B cell (primary cell): ENCODE data around the gene IPO11. TPM values are rescaled to one million over a fixed set of nuclear protein-coding genes. Genes with fewer than 3 reads are reported as not detected.

ENCODE experiments used
- ATAC-seq: fragments of 200-7000 bp; cut with Tn5 transposase; one replicate; pipeline ENCODE4 v1.10.0; 2021; ENCODE audit warnings: low read depth, mild to moderate bottlenecking, moderate number of reproducible peaks, moderate library complexity
- CTCF ChIA-PET: fragments of 350-600 bp; sonication (Branson Sonifier 250); formaldehyde crosslinking; loops from one replicate; lab custom pipeline; 2021; ENCODE audit warnings: antibody characterized with exemption, inconsistent platforms; lab: Charles Lee
- POLR2A ChIA-PET: fragments of 350-600 bp; sonication (Branson Sonifier 250); formaldehyde crosslinking; loops from one replicate; lab custom pipeline; 2021; ENCODE audit warnings: antibody characterized with exemption; lab: Charles Lee
- DNase-seq: peaks from one replicate; pipeline ENCODE4 v3.0.0; 2013
- H2AFZ ChIP-seq: 2 replicates; pipeline ENCODE4 v1.6.1; 2012; ENCODE audit warnings: mild to moderate bottlenecking, low read depth, low read length; ENCODE audit not compliant: insufficient read depth, poor library complexity, severe bottlenecking
- H3K27ac ChIP-seq, 2 donors: 1 replicate in 1 of 2; 2 replicates in 1 of 2; pipeline ENCODE4 v1.5.1; 2012 to 2013; ENCODE audit warnings: low read length in 2 of 2, mild to moderate bottlenecking in 2 of 2, moderate library complexity in 1 of 2
- H3K27me3 ChIP-seq, 4 experiments: fragments of 200-600 bp in 1 of 4; sonication (generic) in 1 of 4; replicated peaks in 1 of 4; 1 replicate in 2 of 4; 2 replicates in 2 of 4; pipeline versions ENCODE4 v1.6.1 to v1.7.0; 2013 to 2016; ENCODE audit warnings: low read length in 3 of 4, mild to moderate bottlenecking in 2 of 4, mixed read lengths in 1 of 4, moderate library complexity in 1 of 4; ENCODE audit not compliant: insufficient read depth in 4 of 4, control insufficient read depth in 3 of 4; ENCODE audit errors: control extremely low read depth in 1 of 4
- H3K36me3 ChIP-seq, 2 experiments: replicated peaks in 1 of 2; 1 replicate in 1 of 2; 2 replicates in 1 of 2; pipeline versions ENCODE4 v1.6.1 to v1.7.1; 2013; ENCODE audit warnings: low read length in 1 of 2; ENCODE audit not compliant: insufficient read depth in 2 of 2, control insufficient read depth in 1 of 2; ENCODE audit errors: control extremely low read depth in 1 of 2, extremely low read depth in 1 of 2
- H3K4me1 ChIP-seq, 2 donors: fragments of 200-600 bp in 1 of 2; sonication (generic) in 1 of 2; 1 replicate in 1 of 2; 2 replicates in 1 of 2; pipeline versions ENCODE4 v1.5.1 to v1.6.1; 2013 to 2017; ENCODE audit warnings: low read length in 2 of 2; ENCODE audit not compliant: control insufficient read depth in 2 of 2, insufficient read depth in 2 of 2
- H3K4me2 ChIP-seq: replicated peaks from 2 replicates; pipeline ENCODE3; 2012; ENCODE audit warnings: mild to moderate bottlenecking, low read depth, low read length; ENCODE audit not compliant: poor library complexity, severe bottlenecking
- H3K4me3 ChIP-seq, 5 experiments: fragments of 200-600 bp in 1 of 5; sonication (generic) in 1 of 5; 1 replicate in 3 of 5; 2 replicates in 2 of 5; pipeline versions ENCODE4 v1.5.1 to v1.7.0; 2011 to 2016; ENCODE audit warnings: low read length in 4 of 5, mild to moderate bottlenecking in 4 of 5, low read depth in 2 of 5, control low read depth in 1 of 5, moderate library complexity in 1 of 5; ENCODE audit not compliant: insufficient read depth in 1 of 5; ENCODE audit errors: control extremely low read depth in 1 of 5, extremely low read depth in 1 of 5
- H3K79me2 ChIP-seq: fragments of 200-600 bp; sonication (generic); one replicate; pipeline ENCODE4 v1.6.0; 2016; ENCODE audit warnings: low read length; ENCODE audit not compliant: control insufficient read depth, insufficient read depth
- H3K9ac ChIP-seq: fragments of 200-600 bp; sonication (generic); 2 replicates; pipeline ENCODE4 v1.6.1; 2017; ENCODE audit warnings: mild to moderate bottlenecking, low read length, moderate library complexity
- H3K9me3 ChIP-seq, 3 donors: one replicate each; pipeline versions ENCODE4 v1.6.1 to v1.7.1; 2013; ENCODE audit warnings: low read length in 2 of 3; ENCODE audit not compliant: control insufficient read depth in 2 of 3, insufficient read depth in 1 of 3; ENCODE audit errors: control extremely low read depth in 1 of 3
- H4K20me1 ChIP-seq: 2 replicates; pipeline ENCODE4 v1.6.0; 2012; ENCODE audit warnings: mild to moderate bottlenecking, low read length; ENCODE audit not compliant: insufficient read depth, control insufficient read depth, poor library complexity, severe bottlenecking
- H3K27ac Mint-ChIP-seq: one replicate; pipeline ENCODE4 v1.8.0; 2021; ENCODE audit warnings: mixed read lengths
- H3K27me3 Mint-ChIP-seq: one replicate; pipeline ENCODE4 v1.8.0; 2021; ENCODE audit warnings: mixed read lengths
- H3K4me1 Mint-ChIP-seq: one replicate; pipeline ENCODE4 v1.8.0; 2021; ENCODE audit warnings: mixed read lengths
- H3K4me3 Mint-ChIP-seq: one replicate; pipeline ENCODE4 v1.8.0; 2021; ENCODE audit warnings: mixed read lengths
- H3K9me3 Mint-ChIP-seq: one replicate; pipeline ENCODE4 v1.8.0; 2022; ENCODE audit warnings: mixed read lengths; ENCODE audit not compliant: insufficient read depth
- CTCF ChIP-seq: fragments of 200-600 bp; IDR thresholded peaks from one replicate; pipeline ENCODE4 v1.8.0; 2022; ENCODE audit warnings: antibody characterized with exemption, mild to moderate bottlenecking
- EZH2 ChIP-seq: IDR thresholded peaks from 2 replicates; pipeline ENCODE4 v1.6.1; 2012; ENCODE audit warnings: borderline replicate concordance, low read depth, mild to moderate bottlenecking, moderate library complexity, low read length; ENCODE audit not compliant: insufficient read depth, poor library complexity, severe bottlenecking
- WGBS: methylation state at CpG from one replicate; pipeline ENCODE4 v1.1.5; 2013; ENCODE audit warnings: missing lambda C conversion rate; ENCODE audit not compliant: insufficient coverage; 5-methylcytosine and 5-hydroxymethylcytosine counted together
- intact Hi-C: fragments of 100-400 bp; cut with micrococcal nuclease; formaldehyde crosslinking; loops from one replicate; pipeline ENCODE4 v1.10.0; 2022
- polyA plus RNA-seq: library from polyadenylated mRNA; depleted of rRNA; stranded (reverse); fragments of >200 nt; gene quantifications from 2 replicates; pipeline ENCODE4 v1.2.3, GENCODE V29; 2012
- total RNA-seq, 2 donors: library from RNA; stranded (reverse); fragments of 120-200 nt in 1 of 2; gene quantifications; 1 replicate in 1 of 2; 2 replicates in 1 of 2; pipeline versions ENCODE4 v1.2.3 to v1.2.4, GENCODE V29; 2013 to 2022

Gene IPO11
- total and polyA plus RNA-seq, 2 donors (not counting 1 experiment from before 2014, with no cell fraction given), result 3.8 to 37.4 TPM

GRCh38 chr5:62494772-62495171 is 82.2 kb downstream of the IPO11 start:
- no peaks in the 10 kb centered on the region for H4K20me1 ChIP-seq
- intact Hi-C loops, result no loop called here
- H3K4me2 ChIP-seq, result no peak overlapping the region
- no peak overlapping the region for H3K4me3 ChIP-seq
- no peak overlapping the region for H3K27ac Mint-ChIP-seq
- peaks cover 4% of the 10 kb centered on the region for H3K4me1 Mint-ChIP-seq
- H3K27me3 Mint-ChIP-seq, result no peaks in the 10 kb centered on the region
- H3K27me3 ChIP-seq, result no peaks in the 10 kb centered on the region
- ChIA-PET POLR2A (no interaction called here), CTCF (interaction anchor here (1.0 kb wide), 1 partner anchor 35 kb away, joined by 4 read pairs; no protein-coding TSS in a partner anchor)
- H3K9ac ChIP-seq, result no peak overlapping the region
- H3K36me3 ChIP-seq, result peaks cover 11 to 18% of the 10 kb centered on the region in 2 experiments
- H2AFZ ChIP-seq, result no peak overlapping the region
- H3K4me1 ChIP-seq, result peaks cover 0 to 4% of the 10 kb centered on the region in 2 donors
- TF ChIP-seq CTCF (no peak), EZH2 (no peak)
- no peak for DNase-seq
- H3K4me3 Mint-ChIP-seq, result no peak overlapping the region
- ATAC-seq, result no peak
- no peaks in the 10 kb centered on the region for H3K9me3 Mint-ChIP-seq
- WGBS, result no CpG with 5 or more reads among the region's 1 CpG
- H3K9me3 ChIP-seq, result no peaks in the 10 kb centered on the region
- H3K79me2 ChIP-seq, result no peaks in the 10 kb centered on the region
- H3K27ac ChIP-seq, result no peak overlapping the region

DNA sequence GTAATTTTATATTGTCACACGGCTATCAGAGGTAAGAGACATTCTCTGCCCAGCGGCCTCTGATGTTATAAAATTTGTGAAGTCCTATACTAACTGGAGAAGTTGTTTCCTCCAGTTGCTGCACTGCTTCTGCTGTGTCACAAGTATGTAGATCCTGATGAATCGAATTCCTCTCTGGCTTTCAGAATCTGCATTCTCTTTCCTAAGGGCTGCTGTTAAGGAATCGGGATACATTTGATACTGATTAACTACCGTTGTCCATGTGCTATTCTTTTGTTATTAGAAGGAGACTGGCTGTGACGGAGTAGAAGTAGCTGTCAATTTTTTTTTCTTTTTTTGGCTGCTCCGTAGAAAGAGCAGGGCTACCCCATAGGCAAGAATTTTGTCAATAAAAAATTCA is 84.3 kb downstream of the IPO11 start:
- intact Hi-C loops, result no loop called here
- Mint-ChIP-seq H3K27ac (no peak overlapping the region), H3K4me1 (peaks cover 4% of the 10 kb centered on the region), H3K27me3 (no peaks in the 10 kb centered on the region), H3K4me3 (no peak overlapping the region), H3K9me3 (no peaks in the 10 kb centered on the region)
- POLR2A ChIA-PET, result no interaction called here
- ATAC-seq (no peak), DNase-seq (no peak)
- Histone ChIP-seq H3K9ac (no peak overlapping the region), H2AFZ (no peak overlapping the region), H3K4me3 (no peak overlapping the region), H3K79me2 (no peaks in the 10 kb centered on the region), H3K36me3 (peaks cover 8 to 9% of the 10 kb centered on the region in 2 experiments), H3K4me1 (peaks cover 0 to 4% of the 10 kb centered on the region in 2 donors), H3K27ac (no peak overlapping the region), H3K9me3 (no peaks in the 10 kb centered on the region), H3K27me3 (no peaks in the 10 kb centered on the region), H4K20me1 (no peaks in the 10 kb centered on the region), H3K4me2 (no peak overlapping the region)
- CTCF ChIA-PET, result no interaction called here
- WGBS, result 100% methylated on average over 2 of the region's 7 CpGs
- no peak for TF ChIP-seq EZH2
- TF ChIP-seq CTCF, result no peak
